Iris pigment epithelial cell (primary cell): ENCODE results near the gene SEMA4D.
A peak's percentile ranks its signal among the peaks of the same experiment; 100 is the strongest.
"Not testable (repeated sequence)": the region's sequence is repeated elsewhere in the genome, so short reads cannot be mapped to it uniquely, and the experiment has no call there.

ENCODE experiments used
- DNase-seq: peaks from one replicate; pipeline ENCODE4 v3.0.0-alpha.2; 2011; ENCODE audit warnings: low read depth

Gene SEMA4D

GRCh38 chr9:89482901-89483361 lies 15.0 kb downstream of the SEMA4D start:
- no peak for DNase-seq

GRCh38 chr9:89482056-89482851 lies 15.7 kb downstream of the SEMA4D start:
- no peak for DNase-seq

GRCh38 chr9:89481538-89481915 lies 16.4 kb downstream of the SEMA4D start:
- DNase-seq = no peak

GRCh38 chr9:89480825-89481537 lies 16.9 kb downstream of the SEMA4D start:
- no peak for DNase-seq

GRCh38 chr9:89480372-89480771 lies 17.5 kb downstream of the SEMA4D start:
- not testable (repeated sequence) for DNase-seq

- not testable (repeated sequence) for DNase-seq
These were observed 18.3 kb downstream of the SEMA4D start for GRCh38 chr9:89479669-89480011.

GRCh38 chr9:89478821-89479668 lies 18.9 kb downstream of the SEMA4D start:
- DNase-seq = no peak

GRCh38 chr9:89477811-89478630 lies 19.9 kb downstream of the SEMA4D start:
- peak; percentile 67 for DNase-seq

- DNase-seq = no peak
These were observed 20.5 kb downstream of the SEMA4D start for GRCh38 chr9:89477384-89477783.

- DNase-seq = no peak
These were observed 21.4 kb downstream of the SEMA4D start for GRCh38 chr9:89476546-89476945.

- DNase-seq = no peak
These were observed 21.9 kb downstream of the SEMA4D start for GRCh38 chr9:89475891-89476440.

GRCh38 chr9:89474939-89475338 lies 23.0 kb downstream of the SEMA4D start:
- no peak for DNase-seq

- peak; percentile 82 for DNase-seq
These were observed 24.0 kb downstream of the SEMA4D start for GRCh38 chr9:89473762-89474469.

- DNase-seq = not testable (repeated sequence)
These were observed 26.1 kb downstream of the SEMA4D start for GRCh38 chr9:89471796-89472320.

GRCh38 chr9:89471390-89471789 lies 26.5 kb downstream of the SEMA4D start:
- no peak for DNase-seq

GRCh38 chr9:89470224-89470839 lies 27.6 kb downstream of the SEMA4D start:
- DNase-seq = peak; percentile 5

- DNase-seq = no peak
These were observed 28.9 kb downstream of the SEMA4D start for GRCh38 chr9:89469003-89469402.

GRCh38 chr9:89468281-89468960 lies 29.5 kb downstream of the SEMA4D start:
- no peak for DNase-seq

GRCh38 chr9:89467278-89467625 lies 30.7 kb downstream of the SEMA4D start:
- DNase-seq = no peak
